ENCODE data around the gene ECE2. TPM values are rescaled to one million over a fixed set of nuclear protein-coding genes. Genes with fewer than 3 reads are reported as not detected.

Gene ECE2
- total RNA-seq, 1 donor from 2014 or later: not detected

DNA sequence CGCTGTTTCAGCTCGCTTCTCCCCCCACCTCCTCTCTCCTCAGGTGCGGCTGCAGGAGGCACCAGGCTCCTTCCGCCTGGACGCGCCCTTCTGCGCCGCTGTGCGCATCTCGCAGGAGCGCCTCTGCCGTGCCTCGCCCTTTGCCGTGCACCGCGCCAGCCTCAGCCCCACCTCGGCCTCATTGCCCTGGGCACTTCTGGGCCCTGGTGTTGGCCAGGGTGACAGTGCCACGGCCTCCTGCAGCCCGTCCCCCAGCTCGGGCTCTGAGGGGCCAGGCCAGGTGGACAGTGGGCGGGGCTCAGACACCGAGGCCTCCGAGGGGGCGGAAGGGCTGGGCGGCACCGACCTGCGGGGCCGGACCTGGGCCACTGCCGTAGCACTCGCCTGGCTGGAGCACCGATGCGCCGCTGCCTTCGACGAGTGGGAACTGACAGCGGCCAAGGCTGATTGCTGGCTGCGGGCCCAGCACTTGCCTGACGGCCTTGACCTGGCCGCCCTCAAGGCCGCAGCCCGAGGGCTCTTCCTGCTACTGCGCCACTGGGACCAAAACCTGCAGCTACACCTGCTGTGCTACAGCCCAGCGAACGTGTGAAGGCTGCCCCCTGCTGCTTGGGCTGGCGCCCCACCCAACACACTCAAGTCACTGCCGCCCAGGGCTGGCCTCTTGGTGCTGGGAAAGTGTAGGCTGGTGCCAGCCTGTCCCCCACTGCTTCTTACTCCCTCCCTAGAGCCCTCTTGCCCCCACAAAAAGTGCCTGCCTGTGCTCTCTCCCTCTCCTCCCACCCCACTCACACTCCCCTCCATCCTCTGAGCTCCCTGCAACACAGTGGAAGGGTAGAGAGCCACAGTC is 34.1 kb upstream of the ECE2 start:
- Mint-ChIP-seq H3K27ac (ENCODE audit: unreplicated experiment) (no peak overlapping the region), H3K4me1 (no peaks in the 10 kb centered on the region), H3K27me3 (ENCODE audit: low read depth) (peaks cover 10% of the 10 kb centered on the region), H3K9me3 (no peaks in the 10 kb centered on the region), H3K36me3 (ENCODE audit: low read depth) (peaks cover 3% of the 10 kb centered on the region), H3K4me3 (no peak overlapping the region)
- DNase-seq (ENCODE audit: low read depth, low spot score): no peak
- TF ChIP-seq, protein P1, sequence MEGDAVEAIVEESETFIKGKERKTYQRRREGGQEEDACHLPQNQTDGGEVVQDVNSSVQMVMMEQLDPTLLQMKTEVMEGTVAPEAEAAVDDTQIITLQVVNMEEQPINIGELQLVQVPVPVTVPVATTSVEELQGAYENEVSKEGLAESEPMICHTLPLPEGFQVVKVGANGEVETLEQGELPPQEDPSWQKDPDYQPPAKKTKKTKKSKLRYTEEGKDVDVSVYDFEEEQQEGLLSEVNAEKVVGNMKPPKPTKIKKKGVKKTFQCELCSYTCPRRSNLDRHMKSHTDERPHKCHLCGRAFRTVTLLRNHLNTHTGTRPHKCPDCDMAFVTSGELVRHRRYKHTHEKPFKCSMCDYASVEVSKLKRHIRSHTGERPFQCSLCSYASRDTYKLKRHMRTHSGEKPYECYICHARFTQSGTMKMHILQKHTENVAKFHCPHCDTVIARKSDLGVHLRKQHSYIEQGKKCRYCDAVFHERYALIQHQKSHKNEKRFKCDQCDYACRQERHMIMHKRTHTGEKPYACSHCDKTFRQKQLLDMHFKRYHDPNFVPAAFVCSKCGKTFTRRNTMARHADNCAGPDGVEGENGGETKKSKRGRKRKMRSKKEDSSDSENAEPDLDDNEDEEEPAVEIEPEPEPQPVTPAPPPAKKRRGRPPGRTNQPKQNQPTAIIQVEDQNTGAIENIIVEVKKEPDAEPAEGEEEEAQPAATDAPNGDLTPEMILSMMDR (conservative IDR thresholded peaks at IDR 0.05): peak; percentile 49

DNA sequence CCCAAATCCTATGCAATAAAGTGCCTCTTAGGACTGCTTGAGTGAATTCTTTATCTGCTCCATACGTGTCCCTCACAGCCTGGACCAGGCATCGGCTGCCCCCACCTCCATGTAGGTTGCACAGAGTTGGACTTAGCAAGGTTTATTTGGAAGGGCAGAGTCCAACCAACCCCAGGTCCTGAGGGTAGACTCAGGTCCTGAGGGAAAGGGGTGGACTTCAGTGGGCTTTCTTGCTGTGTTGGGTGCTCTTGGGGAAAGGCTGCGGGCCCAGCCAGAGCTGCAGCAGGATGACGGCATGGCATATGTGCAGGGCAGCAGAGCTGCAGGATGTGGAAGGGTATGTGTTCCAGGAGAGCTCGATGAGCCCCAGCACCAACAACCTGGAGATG is 33.5 kb upstream of the ECE2 start:
- H3K9me3 Mint-ChIP-seq: no peaks in the 10 kb centered on the region
- no peaks in the 10 kb centered on the region for H3K4me1 Mint-ChIP-seq
- H3K27me3 Mint-ChIP-seq (ENCODE audit: low read depth): peaks cover 6% of the 10 kb centered on the region
- no peak overlapping the region for H3K27ac Mint-ChIP-seq (ENCODE audit: unreplicated experiment)
- peaks cover 3% of the 10 kb centered on the region for H3K36me3 Mint-ChIP-seq (ENCODE audit: low read depth)
- DNase-seq (ENCODE audit: low read depth, low spot score): no peak
- TF ChIP-seq, protein P1 (conservative IDR thresholded peaks at IDR 0.05): no peak
- H3K4me3 Mint-ChIP-seq: no peak overlapping the region

DNA sequence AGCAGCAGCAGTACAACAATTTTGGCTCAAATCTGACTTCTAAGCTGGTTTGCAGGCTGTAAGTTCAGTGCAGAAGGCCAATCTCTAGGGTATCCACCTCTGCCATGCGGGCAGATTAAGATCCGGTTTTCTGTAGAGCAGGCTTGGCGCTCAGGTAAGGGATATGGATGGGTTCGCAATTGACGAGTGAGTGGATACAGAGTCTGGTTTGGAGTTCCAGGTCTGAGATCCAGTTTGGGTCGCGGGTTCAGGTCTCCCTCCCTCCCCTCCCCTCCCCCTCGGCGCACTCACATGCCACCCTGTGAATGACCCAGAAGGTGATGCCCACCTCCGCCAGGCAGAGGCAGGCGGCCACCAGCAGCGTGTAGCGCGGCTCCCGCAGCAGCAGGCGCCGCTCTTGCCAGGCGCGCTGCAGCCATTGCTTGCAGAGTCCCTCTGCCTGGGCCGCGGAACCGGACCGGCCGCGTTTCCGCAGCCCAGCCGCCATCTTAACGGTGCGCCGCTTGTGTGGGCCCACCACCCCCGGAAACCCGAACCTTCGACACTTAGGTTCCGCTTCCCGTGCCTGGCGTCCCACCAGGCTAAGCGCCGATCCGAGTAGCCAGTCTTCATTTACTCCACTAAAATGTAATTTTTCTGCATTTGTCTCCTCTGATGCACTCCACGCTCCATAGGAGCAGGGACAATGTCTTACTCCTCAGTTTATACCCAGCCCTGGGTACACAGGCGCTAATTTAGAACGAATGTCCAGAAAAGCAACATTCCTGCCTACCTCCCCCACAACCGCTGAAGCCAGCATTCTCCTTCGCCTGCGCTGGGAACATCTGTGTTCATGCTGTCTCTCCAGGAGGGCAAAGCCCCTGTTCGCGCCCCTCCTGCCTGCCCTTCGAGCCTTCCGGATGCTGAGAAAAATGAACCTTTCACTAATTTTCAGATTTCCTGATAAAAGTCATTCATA is 27.1 kb upstream of the ECE2 start, which contains the start of gene ALG3:
ALG3 (minus strand) TSS at position 509 of the 958 bp plus-strand sequence; CDS start at position 487, 22 bp downstream.
- Mint-ChIP-seq H3K9me3 (no peaks in the 10 kb centered on the region), H3K27ac (ENCODE audit: unreplicated experiment) (peak within 1 kb of the TSS; percentile 99), H3K4me1 (peaks cover 17% of the 10 kb centered on the region), H3K36me3 (ENCODE audit: low read depth) (no peaks in the 10 kb centered on the region), H3K27me3 (ENCODE audit: low read depth) (peaks cover 4% of the 10 kb centered on the region), H3K4me3 (peak within 1 kb of the TSS; percentile 97)
- peak; percentile 83 for DNase-seq (ENCODE audit: low read depth, low spot score)
- TF ChIP-seq, protein P1 (conservative IDR thresholded peaks at IDR 0.05): no peak

DNA sequence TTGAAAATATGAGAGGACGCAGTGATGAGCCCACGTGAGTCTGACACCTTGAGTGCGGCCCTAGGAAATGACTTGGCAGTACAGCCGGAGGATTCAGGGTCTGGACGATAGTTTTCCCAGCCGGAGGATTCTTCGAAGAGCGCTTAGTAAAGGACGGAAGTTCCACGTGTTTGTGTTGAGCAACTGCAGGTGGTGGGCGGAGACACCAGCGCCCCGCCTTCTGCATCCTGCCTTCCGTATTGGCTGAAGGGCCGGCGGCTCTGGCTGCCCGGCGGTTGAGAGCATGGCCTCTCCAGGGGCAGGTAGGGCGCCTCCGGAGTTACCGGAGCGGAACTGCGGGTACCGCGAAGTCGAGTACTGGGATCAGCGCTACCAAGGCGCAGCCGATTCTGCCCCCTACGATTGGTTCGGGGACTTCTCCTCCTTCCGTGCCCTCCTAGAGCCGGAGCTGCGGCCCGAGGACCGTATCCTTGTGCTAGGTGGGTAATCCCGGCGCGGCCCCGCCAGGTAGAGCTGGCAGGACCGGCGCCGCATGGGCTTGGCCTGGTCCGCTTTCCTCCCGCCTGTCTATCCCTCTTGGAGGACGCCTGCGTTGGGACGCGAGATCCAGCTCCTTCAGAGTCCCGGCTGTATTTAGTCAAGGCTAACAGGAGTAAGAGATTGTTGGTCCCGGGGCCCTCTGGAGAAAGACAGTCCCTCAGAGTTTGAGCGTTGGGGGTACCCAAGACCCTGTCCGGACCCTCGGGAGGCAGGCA is 26.2 kb upstream of the ECE2 start, which contains the start of gene EEF1AKMT4:
EEF1AKMT4 (plus strand) TSS at position 261 of the 755 bp plus-strand sequence; CDS start at position 284, 23 bp downstream.
- TF ChIP-seq, protein P1 (conservative IDR thresholded peaks at IDR 0.05): peak; percentile 65
- Mint-ChIP-seq H3K9me3 (no peaks in the 10 kb centered on the region), H3K4me1 (peaks cover 17% of the 10 kb centered on the region), H3K27ac (ENCODE audit: unreplicated experiment) (peak within 1 kb of the TSS; percentile 99), H3K27me3 (ENCODE audit: low read depth) (peaks cover 6% of the 10 kb centered on the region), H3K36me3 (ENCODE audit: low read depth) (no peaks in the 10 kb centered on the region), H3K4me3 (peak within 1 kb of the TSS; percentile 97)
- peak; percentile 85 for DNase-seq (ENCODE audit: low read depth, low spot score)
